ENCODE results near the gene GALNS. TPM values are rescaled to one million over a fixed set of nuclear protein-coding genes. Genes with fewer than 3 reads are reported as not detected.

The GALNS gene
- total and polyA plus RNA-seq, 2 of the 13 experiments (the other 11 are each of a cell fraction or from before 2014, with no cell fraction given), result 9.2 to 9.8 TPM

GRCh38 chr16:88803264-88803987, 53.3 kb downstream of the GALNS start, which contains the start of gene CDT1 (continued):
- TF ChIP-seq, protein P1, sequence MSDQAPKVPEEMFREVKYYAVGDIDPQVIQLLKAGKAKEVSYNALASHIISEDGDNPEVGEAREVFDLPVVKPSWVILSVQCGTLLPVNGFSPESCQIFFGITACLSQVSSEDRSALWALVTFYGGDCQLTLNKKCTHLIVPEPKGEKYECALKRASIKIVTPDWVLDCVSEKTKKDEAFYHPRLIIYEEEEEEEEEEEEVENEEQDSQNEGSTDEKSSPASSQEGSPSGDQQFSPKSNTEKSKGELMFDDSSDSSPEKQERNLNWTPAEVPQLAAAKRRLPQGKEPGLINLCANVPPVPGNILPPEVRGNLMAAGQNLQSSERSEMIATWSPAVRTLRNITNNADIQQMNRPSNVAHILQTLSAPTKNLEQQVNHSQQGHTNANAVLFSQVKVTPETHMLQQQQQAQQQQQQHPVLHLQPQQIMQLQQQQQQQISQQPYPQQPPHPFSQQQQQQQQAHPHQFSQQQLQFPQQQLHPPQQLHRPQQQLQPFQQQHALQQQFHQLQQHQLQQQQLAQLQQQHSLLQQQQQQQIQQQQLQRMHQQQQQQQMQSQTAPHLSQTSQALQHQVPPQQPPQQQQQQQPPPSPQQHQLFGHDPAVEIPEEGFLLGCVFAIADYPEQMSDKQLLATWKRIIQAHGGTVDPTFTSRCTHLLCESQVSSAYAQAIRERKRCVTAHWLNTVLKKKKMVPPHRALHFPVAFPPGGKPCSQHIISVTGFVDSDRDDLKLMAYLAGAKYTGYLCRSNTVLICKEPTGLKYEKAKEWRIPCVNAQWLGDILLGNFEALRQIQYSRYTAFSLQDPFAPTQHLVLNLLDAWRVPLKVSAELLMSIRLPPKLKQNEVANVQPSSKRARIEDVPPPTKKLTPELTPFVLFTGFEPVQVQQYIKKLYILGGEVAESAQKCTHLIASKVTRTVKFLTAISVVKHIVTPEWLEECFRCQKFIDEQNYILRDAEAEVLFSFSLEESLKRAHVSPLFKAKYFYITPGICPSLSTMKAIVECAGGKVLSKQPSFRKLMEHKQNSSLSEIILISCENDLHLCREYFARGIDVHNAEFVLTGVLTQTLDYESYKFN (CRISPR knock-in tag; conservative IDR thresholded peaks at IDR 0.05), result no peak
- TF ChIP-seq SKIL (CRISPR knock-in tag; IDR thresholded peaks at IDR 0.05; ENCODE audit: borderline replicate concordance) (no peak), ZNF749 (CRISPR knock-in tag; IDR thresholded peaks at IDR 0.05; ENCODE audit: borderline replicate concordance) (peak; percentile 74; the same call in 1 of the 2 replicates), DDIT3 (CRISPR knock-in tag; IDR thresholded peaks at IDR 0.05) (no peak), FOXA3 (CRISPR knock-in tag; IDR thresholded peaks at IDR 0.05) (0 out of 2 replicates have a peak, but pooled peaks have one; percentile 17), E2F5 (CRISPR knock-in tag; conservative IDR thresholded peaks at IDR 0.05) (peak; percentile 97), NR2F2 (IDR thresholded peaks at IDR 0.05; ENCODE audit: borderline replicate concordance, low read depth) (no peak), MXI1 (IDR thresholded peaks at IDR 0.05; ENCODE audit: borderline replicate concordance, low read depth, low read length) (no peak; the same call in 2 of the 3 replicates), SMAD1 (CRISPR knock-in tag; IDR thresholded peaks at IDR 0.05; ENCODE audit: borderline replicate concordance, low read depth) (0 out of 2 replicates have a peak, but pooled peaks have one; percentile 64), TAF1 (CRISPR knock-in tag; IDR thresholded peaks at IDR 0.05) (peak; percentile 59), SALL2 (CRISPR knock-in tag; IDR thresholded peaks at IDR 0.05) (peak; percentile 85; the same call in 1 of the 2 replicates), DR1 (CRISPR knock-in tag; IDR thresholded peaks at IDR 0.05) (peak; percentile 73; the same call in 1 of the 2 replicates), ZNF3 (CRISPR knock-in tag; IDR thresholded peaks at IDR 0.05) (no peak), GFI1 (CRISPR knock-in tag; IDR thresholded peaks at IDR 0.05; ENCODE audit: borderline replicate concordance) (peak; percentile 68; the same call in 1 of the 2 replicates), ZNF496 (CRISPR knock-in tag; IDR thresholded peaks at IDR 0.05; ENCODE audit: insufficient replicate concordance) (no peak), ZNF878 (CRISPR knock-in tag; IDR thresholded peaks at IDR 0.05) (no peak), ZNF263 (CRISPR knock-in tag; IDR thresholded peaks at IDR 0.05) (0 out of 2 replicates have a peak, but pooled peaks have one; percentile 28), ZNF652 (CRISPR knock-in tag; IDR thresholded peaks at IDR 0.05; ENCODE audit: borderline replicate concordance, low read depth) (no peak)
- TF ChIP-seq, protein P2, sequence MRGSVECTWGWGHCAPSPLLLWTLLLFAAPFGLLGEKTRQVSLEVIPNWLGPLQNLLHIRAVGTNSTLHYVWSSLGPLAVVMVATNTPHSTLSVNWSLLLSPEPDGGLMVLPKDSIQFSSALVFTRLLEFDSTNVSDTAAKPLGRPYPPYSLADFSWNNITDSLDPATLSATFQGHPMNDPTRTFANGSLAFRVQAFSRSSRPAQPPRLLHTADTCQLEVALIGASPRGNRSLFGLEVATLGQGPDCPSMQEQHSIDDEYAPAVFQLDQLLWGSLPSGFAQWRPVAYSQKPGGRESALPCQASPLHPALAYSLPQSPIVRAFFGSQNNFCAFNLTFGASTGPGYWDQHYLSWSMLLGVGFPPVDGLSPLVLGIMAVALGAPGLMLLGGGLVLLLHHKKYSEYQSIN (CRISPR knock-in tag; IDR thresholded peaks at IDR 0.05; ENCODE audit: borderline replicate concordance), result no peak
